GM23338 (cell line): ENCODE measurements around the gene LETMD1.

Experiments used
- EZH2phosphoT487 ChIP-seq: fragments of 200-600 bp; sonication (generic); IDR thresholded peaks from one replicate; pipeline ENCODE4 v1.8.1; 2018; ENCODE audit warnings: antibody characterized with exemption; ENCODE audit not compliant: unreplicated experiment
- JUNB ChIP-seq: IDR thresholded peaks from one replicate; pipeline ENCODE4 v1.6.1; 2016; ENCODE audit warnings: antibody characterized with exemption; ENCODE audit not compliant: unreplicated experiment
- POLR2AphosphoS5 ChIP-seq: IDR thresholded peaks from 2 replicates; pipeline ENCODE4 v1.6.1; 2016; ENCODE audit warnings: antibody characterized with exemption, low read depth
- TF ChIP-seq, protein P1 (sequence below), 2 experiments: fragments of 200-600 bp in 1 of 2; sonication (generic) in 1 of 2; conservative IDR thresholded peaks; 2 replicates each; pipeline versions ENCODE4 v1.5.1 to v1.6.1; 2016 to 2017; ENCODE audit warnings: antibody characterized with exemption in 2 of 2, low read depth in 2 of 2, mild to moderate bottlenecking in 2 of 2, moderate library complexity in 1 of 2

DNA sequence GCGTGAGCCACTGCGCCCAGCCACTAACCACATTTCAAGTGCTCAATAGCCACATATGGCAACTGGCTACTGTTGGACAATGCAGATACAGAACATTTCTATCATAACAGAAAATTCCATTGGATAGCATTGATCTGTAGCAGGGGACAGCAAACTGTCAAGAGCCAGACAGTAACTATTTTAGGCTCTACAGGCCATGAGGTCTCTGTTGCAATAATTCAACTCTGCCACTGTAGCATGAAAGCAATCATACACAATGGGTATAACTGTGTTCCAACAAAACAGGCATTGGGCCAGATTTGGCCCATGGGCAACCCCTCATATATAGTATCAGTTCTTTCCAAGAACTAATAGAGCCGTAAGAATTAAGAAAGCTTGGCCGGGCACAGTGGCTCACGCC, 27.3 kb downstream of the LETMD1 start:
- no peak for TF ChIP-seq EZH2phosphoT487
- TF ChIP-seq, protein P1, sequence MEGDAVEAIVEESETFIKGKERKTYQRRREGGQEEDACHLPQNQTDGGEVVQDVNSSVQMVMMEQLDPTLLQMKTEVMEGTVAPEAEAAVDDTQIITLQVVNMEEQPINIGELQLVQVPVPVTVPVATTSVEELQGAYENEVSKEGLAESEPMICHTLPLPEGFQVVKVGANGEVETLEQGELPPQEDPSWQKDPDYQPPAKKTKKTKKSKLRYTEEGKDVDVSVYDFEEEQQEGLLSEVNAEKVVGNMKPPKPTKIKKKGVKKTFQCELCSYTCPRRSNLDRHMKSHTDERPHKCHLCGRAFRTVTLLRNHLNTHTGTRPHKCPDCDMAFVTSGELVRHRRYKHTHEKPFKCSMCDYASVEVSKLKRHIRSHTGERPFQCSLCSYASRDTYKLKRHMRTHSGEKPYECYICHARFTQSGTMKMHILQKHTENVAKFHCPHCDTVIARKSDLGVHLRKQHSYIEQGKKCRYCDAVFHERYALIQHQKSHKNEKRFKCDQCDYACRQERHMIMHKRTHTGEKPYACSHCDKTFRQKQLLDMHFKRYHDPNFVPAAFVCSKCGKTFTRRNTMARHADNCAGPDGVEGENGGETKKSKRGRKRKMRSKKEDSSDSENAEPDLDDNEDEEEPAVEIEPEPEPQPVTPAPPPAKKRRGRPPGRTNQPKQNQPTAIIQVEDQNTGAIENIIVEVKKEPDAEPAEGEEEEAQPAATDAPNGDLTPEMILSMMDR (conservative IDR thresholded peaks at IDR 0.05; ENCODE audit: low read depth in 2 of 2): no peak
- TF ChIP-seq POLR2AphosphoS5: no peak
- no peak for TF ChIP-seq JUNB
